Islet of Langerhans (tissue), 1 donor: ENCODE measurements around the gene DERA.
"Not testable (repeated sequence)": the region's sequence is repeated elsewhere in the genome, so short reads cannot be mapped to it uniquely, and the experiment has no call there.

Experiments
- FAIRE-seq: peaks from one replicate; lab custom pipeline; 2011; peaks lifted over from hg19 to GRCh38; lab: Jason Lieb, UNC

Gene DERA

GRCh38 chr12:15904378-15904920 lies 6.7 kb upstream of the DERA start:
- FAIRE-seq: no peak

GRCh38 chr12:15910468-15910863 lies 666 bp upstream of the DERA start:
- FAIRE-seq: peak; percentile 45

GRCh38 chr12:15911931-15912330 lies 799 bp downstream of the DERA start:
- FAIRE-seq: not testable (repeated sequence)

GRCh38 chr12:15914131-15914530 lies 3.0 kb downstream of the DERA start:
- FAIRE-seq: not testable (repeated sequence)

GRCh38 chr12:15918066-15918465 lies 6.9 kb downstream of the DERA start:
- FAIRE-seq: no peak

- FAIRE-seq: no peak
These were observed 8.3 kb downstream of the DERA start for GRCh38 chr12:15919418-15919817.

GRCh38 chr12:15924956-15925355 lies 13.8 kb downstream of the DERA start:
- FAIRE-seq: no peak

GRCh38 chr12:15928346-15928745 lies 17.2 kb downstream of the DERA start:
- FAIRE-seq: no peak

GRCh38 chr12:15928870-15929571 lies 17.9 kb downstream of the DERA start:
- FAIRE-seq: no peak

GRCh38 chr12:15931590-15932053 lies 20.5 kb downstream of the DERA start:
- FAIRE-seq: no peak

- no peak for FAIRE-seq
These were observed 21.2 kb downstream of the DERA start for GRCh38 chr12:15932327-15932726.

GRCh38 chr12:15932971-15933370 lies 21.8 kb downstream of the DERA start:
- no peak for FAIRE-seq

GRCh38 chr12:15933751-15934150 lies 22.6 kb downstream of the DERA start:
- FAIRE-seq: no peak

- no peak for FAIRE-seq
These were observed 25.6 kb downstream of the DERA start for GRCh38 chr12:15936751-15937150.

- no peak for FAIRE-seq
These were observed 26.8 kb downstream of the DERA start for GRCh38 chr12:15937902-15938301.

- no peak for FAIRE-seq
These were observed 28.0 kb downstream of the DERA start for GRCh38 chr12:15939111-15939510.

- FAIRE-seq: no peak
These were observed 31.3 kb downstream of the DERA start for GRCh38 chr12:15942475-15942874.

- FAIRE-seq: not testable (repeated sequence)
These were observed 32.4 kb downstream of the DERA start for GRCh38 chr12:15943519-15943918.

- not testable (repeated sequence) for FAIRE-seq
These were observed 37.3 kb downstream of the DERA start for GRCh38 chr12:15948461-15948860.

GRCh38 chr12:15955281-15955680 lies 44.1 kb downstream of the DERA start:
- no peak for FAIRE-seq

GRCh38 chr12:15956010-15956409 lies 44.9 kb downstream of the DERA start:
- no peak for FAIRE-seq

- FAIRE-seq: no peak
These were observed 45.5 kb downstream of the DERA start for GRCh38 chr12:15956413-15957185.

- no peak for FAIRE-seq
These were observed 51.6 kb downstream of the DERA start for GRCh38 chr12:15962760-15963159.
